HL-60/S4 treated with retinoic acid at 250 ng/mL for 4 days and 3 days (cell line): Measurements from ENCODE around the gene KLRK1.
"Not testable (repeated sequence)": the region's sequence is repeated elsewhere in the genome, so short reads cannot be mapped to it uniquely, and the experiment has no call there.

ENCODE experiments used
- in situ Hi-C: fragments of 300-500 bp; cut with MboI; formaldehyde crosslinking; loops from 2 replicates; pipeline ENCODE4 v1.7.0; 2022; ENCODE audit warnings: low sequenced_read_pairs

The KLRK1 gene

DNA sequence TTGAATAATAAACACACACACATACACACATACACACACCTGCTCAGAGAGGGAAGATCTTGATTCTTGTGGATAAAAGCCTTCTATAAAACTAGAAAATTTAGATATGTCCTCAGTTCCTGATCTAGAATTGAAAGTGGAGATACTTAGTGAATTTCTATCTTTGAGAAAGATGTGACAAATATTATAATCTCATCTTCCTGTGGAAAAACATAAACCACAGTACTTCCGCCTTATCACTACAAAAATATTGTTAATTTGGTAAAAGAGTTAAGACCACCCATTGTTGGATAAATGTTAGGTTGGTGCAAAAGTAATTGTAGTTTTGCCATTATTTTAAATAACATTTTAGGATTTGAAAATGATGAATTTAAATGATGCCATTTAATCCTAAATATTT, at the start of gene KLRK1:
Gene KLRK1, minus strand, starts transcription at position 138 of the 400 bp plus-strand sequence. CDS start 1,231 bp downstream, outside the sequence.
- in situ Hi-C loops, result no loop called here

GRCh38 chr12:10437601-10438000, 47.8 kb upstream of the KLRK1 start:
- in situ Hi-C loops, result not testable (repeated sequence)

GRCh38 chr12:10435816-10436215, 46.0 kb upstream of the KLRK1 start, which contains the start of gene KLRC2:
Gene KLRC2, minus strand, starts transcription at chr12:10436010. Its CDS starts 24 bp downstream, at chr12:10435986.
- in situ Hi-C loops, result not testable (repeated sequence)

- in situ Hi-C loops, result not testable (repeated sequence)
Observed at GRCh38 chr12:10430623-10431022, 40.8 kb upstream of the KLRK1 start.

GRCh38 chr12:10425938-10426337, 36.1 kb upstream of the KLRK1 start:
- in situ Hi-C loops, result not testable (repeated sequence)

GRCh38 chr12:10424260-10424899, 34.5 kb upstream of the KLRK1 start:
- in situ Hi-C loops, result not testable (repeated sequence)

DNA sequence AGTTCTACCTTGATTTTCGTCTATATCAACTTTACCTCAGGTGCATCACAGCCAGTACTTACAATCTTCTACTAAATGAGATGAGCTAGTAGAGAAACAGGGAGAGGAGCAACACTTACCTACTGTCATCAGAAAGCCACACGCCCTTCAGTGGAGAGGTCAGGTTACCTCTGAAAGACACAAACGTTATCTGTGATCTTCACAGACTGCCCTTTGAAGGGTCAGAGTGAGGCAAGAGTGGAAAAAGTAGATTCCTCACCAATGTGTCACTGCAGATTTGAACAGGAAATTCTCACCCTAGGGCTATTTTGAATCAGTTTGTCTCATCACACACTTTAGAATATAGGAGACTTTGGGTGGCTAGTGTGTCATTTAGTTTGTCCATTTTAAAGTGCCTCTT, 32.3 kb upstream of the KLRK1 start:
- in situ Hi-C loops, result not testable (repeated sequence)

- in situ Hi-C loops, result not testable (repeated sequence)
Observed at GRCh38 chr12:10420334-10420733, 30.5 kb upstream of the KLRK1 start, which contains the start of gene KLRC3. Gene KLRC3, minus strand, starts transcription at chr12:10420595. Its CDS starts 45 bp downstream, at chr12:10420550.

DNA sequence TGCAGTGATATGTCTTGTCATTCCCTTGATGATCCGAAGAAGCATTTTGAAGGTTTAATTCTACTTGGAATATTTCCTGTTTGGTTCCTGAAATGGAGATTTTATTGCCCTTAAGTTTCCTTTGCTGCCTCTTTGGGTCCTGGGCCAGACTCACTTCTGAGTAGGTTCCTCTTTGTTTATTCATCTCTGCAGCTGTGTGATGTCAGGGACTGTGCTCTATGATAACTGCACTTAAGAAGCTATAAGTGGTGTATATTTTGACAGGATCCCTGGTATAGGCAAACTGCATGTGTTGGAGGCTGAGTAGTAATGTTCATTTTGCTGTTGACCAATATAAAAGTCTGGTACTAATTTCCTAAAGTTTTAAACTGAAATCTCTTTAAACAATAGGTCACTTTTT, 19.6 kb upstream of the KLRK1 start, which contains the start of gene KLRC4:
Gene KLRC4, minus strand, starts transcription at position 366 of the 400 bp plus-strand sequence. Its CDS starts 182 bp downstream, at position 184.
- in situ Hi-C loops, result no loop called here

DNA sequence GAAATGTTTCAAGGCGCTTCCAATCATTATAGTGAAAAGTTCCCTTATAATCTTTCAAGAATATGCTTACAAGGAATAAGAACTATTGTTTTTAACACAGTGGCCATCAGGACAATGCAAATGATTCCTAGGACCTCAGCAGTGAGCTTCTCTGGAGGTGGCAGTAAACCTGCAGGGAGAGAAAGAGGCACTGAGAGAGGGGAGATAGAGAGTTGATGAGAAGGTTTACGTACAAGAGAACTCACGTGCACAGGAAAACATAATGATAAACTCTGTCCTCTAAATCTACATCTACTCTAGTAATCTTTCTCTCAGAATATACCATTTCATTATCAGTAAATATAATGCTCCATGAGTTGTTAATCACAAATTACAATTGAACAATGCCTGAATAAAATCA, 19.0 kb upstream of the KLRK1 start:
- in situ Hi-C loops, result no loop called here

DNA sequence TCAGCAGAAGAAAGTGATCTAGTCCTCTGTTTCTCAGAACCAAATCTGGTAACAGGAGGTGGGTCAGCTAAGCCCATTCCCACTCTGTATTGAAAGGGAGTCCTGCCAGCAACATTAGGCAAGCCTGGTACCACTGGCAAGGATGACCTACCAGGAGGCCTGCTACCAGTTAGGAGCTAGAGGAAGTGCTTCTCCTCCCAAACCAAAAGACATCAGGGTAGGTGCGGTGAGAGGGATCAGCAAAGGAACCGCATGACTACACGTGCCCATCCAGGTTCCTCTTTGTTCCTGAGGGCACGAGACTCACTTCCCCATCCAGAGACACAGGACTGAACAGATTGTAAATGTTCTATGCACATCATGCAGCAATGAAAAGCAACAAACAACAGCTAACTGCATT, 16.9 kb upstream of the KLRK1 start:
- in situ Hi-C loops, result no loop called here

GRCh38 chr12:10405294-10405693, 15.5 kb upstream of the KLRK1 start:
- in situ Hi-C loops, result no loop called here

DNA sequence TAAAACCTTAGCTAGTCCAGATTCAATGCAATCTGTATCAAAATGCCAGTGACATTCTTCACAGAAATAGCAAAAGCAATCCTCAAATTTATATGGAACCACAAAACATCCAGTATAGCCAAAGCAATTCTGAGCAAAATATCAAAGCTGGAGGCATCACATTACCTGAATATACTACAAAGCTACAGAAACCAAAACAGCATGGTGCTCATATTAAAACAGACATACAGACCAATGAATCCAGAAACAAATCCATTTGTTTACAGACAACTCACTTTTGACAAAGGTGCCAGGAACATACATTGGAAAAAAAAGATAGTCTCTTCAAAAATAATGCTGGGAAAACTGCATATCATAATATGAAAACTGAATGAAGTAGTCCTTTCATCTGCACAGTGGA, 15.0 kb upstream of the KLRK1 start:
- in situ Hi-C loops, result no loop called here

DNA sequence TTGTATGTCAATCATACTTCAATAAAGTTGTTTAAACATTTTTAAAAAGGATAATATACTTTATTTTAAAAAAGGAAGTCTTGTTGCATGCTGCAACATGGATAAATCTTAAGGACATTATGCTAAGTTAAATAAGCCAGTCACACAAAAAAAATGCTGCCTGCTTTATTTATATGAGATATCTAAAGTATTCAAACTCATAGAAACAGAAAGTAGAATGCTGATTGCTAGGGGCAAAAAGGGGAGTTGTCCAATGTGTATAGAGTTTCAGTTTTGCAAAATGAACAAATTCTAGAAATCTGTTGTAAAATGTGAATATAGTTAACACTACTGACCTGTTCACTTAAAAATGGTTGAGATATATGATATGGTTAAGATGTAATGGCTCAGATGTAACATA, 11.0 kb upstream of the KLRK1 start:
- in situ Hi-C loops, result no loop called here

GRCh38 chr12:10398168-10398567, 8.3 kb upstream of the KLRK1 start:
- in situ Hi-C loops, result no loop called here

- in situ Hi-C loops, result no loop called here
Observed at GRCh38 chr12:10397296-10397695, 7.5 kb upstream of the KLRK1 start.

- in situ Hi-C loops, result not testable (repeated sequence)
Observed at GRCh38 chr12:10396176-10396575, 6.3 kb upstream of the KLRK1 start.

- in situ Hi-C loops, result no loop called here
Observed at GRCh38 chr12:10395390-10395998, 5.7 kb upstream of the KLRK1 start.

DNA sequence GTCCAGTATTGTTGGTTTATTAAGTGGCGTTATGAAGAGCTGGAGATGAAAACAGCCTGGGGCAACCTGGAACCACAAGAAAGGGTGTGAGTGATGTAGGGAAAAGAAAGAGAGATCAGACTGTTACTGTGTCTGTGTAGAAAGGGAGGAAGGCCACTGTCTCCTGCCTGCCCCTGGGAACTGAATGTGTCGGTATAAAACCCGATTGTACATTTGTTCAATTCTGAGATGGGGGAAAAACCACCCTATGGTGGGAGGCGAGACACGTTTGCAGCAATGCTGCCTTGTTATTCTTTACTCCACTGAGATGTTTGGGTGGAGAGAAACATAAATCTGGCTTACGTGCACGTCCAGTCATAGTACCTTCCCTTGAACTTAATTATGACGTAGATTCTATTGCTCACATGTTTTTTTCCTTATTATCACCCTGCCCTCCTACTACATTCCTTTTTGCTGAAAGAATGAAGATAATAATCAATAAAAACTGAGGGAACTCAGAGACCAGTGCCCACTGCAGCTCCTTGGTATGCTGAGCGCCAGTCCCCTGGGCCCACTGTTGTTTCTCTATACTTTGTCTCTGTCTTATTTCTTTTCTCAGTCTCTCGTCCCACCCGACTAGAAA, 4.8 kb upstream of the KLRK1 start:
- in situ Hi-C loops, result not testable (repeated sequence)

- in situ Hi-C loops, result no loop called here
Observed at GRCh38 chr12:10393291-10393690, 3.5 kb upstream of the KLRK1 start.

GRCh38 chr12:10392394-10392930, 2.6 kb upstream of the KLRK1 start:
- in situ Hi-C loops, result no loop called here

- in situ Hi-C loops, result not testable (repeated sequence)
Observed at GRCh38 chr12:10390991-10391390, 1.1 kb upstream of the KLRK1 start.
